SJSA1 (cell line): ENCODE measurements around the gene KCNAB1. TPM values are rescaled to one million over a fixed set of nuclear protein-coding genes. Genes with fewer than 3 reads are reported as not detected.
"Not testable (repeated sequence)": the region's sequence is repeated elsewhere in the genome, so short reads cannot be mapped to it uniquely, and the experiment has no call there.

Experiments used
- DNase-seq, 2 experiments: peaks; one replicate each; pipeline ENCODE4 v3.0.0-alpha.2; 2015 to 2020; ENCODE audit warnings: low spot score in 2 of 2, low read depth in 1 of 2
- H3K27ac ChIP-seq: fragments of 250-450 bp; sonication (Bioruptor Pico); 2 replicates; pipeline ENCODE4 v1.5.1; 2020; ENCODE audit warnings: mild to moderate bottlenecking, moderate library complexity
- H3K27me3 ChIP-seq: fragments of 250-450 bp; sonication (Bioruptor Pico); replicated peaks from 2 replicates; pipeline ENCODE4 v1.5.1; 2020; ENCODE audit warnings: mild to moderate bottlenecking, moderate library complexity
- H3K36me3 ChIP-seq: fragments of 250-450 bp; sonication (Bioruptor Pico); 2 replicates; pipeline ENCODE4 v1.5.1; 2020; ENCODE audit warnings: mild to moderate bottlenecking
- H3K4me1 ChIP-seq: fragments of 250-450 bp; sonication (Bioruptor Pico); replicated peaks from 2 replicates; pipeline ENCODE4 v1.6.1; 2021; ENCODE audit warnings: mild to moderate bottlenecking
- H3K4me3 ChIP-seq: fragments of 250-450 bp; sonication (Bioruptor Pico); 2 replicates; pipeline ENCODE4 v1.5.1; 2020; ENCODE audit warnings: mild to moderate bottlenecking
- H3K9me3 ChIP-seq: fragments of 250-450 bp; sonication (Bioruptor Pico); replicated peaks from 2 replicates; pipeline ENCODE4 v1.5.1; 2020; ENCODE audit warnings: mild to moderate bottlenecking
- total RNA-seq: library from RNA; depleted of rRNA; stranded (reverse); fragments of >200 nt; shearing (Covaris generic); gene quantifications from 2 replicates; pipeline ENCODE4 v1.2.3, GENCODE V29; 2014

The KCNAB1 gene
- total RNA-seq, 1 experiment from 2014 or later = 1.6 TPM

- Histone ChIP-seq H3K4me1 (no peaks in the 10 kb centered on the region), H3K27ac (no peak overlapping the region), H3K27me3 (no peaks in the 10 kb centered on the region; the same call in 1 of the 2 replicates), H3K4me3 (no peak overlapping the region), H3K9me3 (no peaks in the 10 kb centered on the region), H3K36me3 (no peaks in the 10 kb centered on the region)
- no peak for DNase-seq
Measured at GRCh38 chr3:156259896-156260295, 139.5 kb downstream of the KCNAB1 start.

GRCh38 chr3:156260331-156260730 is 140.0 kb downstream of the KCNAB1 start:
- DNase-seq = no peak

GRCh38 chr3:156264771-156265170 is 144.4 kb downstream of the KCNAB1 start:
- H3K9me3 ChIP-seq = no peaks in the 10 kb centered on the region
- H3K36me3 ChIP-seq = no peaks in the 10 kb centered on the region
- no peaks in the 10 kb centered on the region; the same call in 1 of the 2 replicates for H3K27me3 ChIP-seq
- H3K4me3 ChIP-seq = no peak overlapping the region
- no peaks in the 10 kb centered on the region for H3K4me1 ChIP-seq
- no peak for DNase-seq
- H3K27ac ChIP-seq = no peak overlapping the region

More at GRCh38 chr3:156260331-156260730, 140.0 kb downstream of the KCNAB1 start:
- Histone ChIP-seq H3K9me3 (no peaks in the 10 kb centered on the region), H3K4me3 (no peak overlapping the region), H3K36me3 (no peaks in the 10 kb centered on the region), H3K27ac (no peak overlapping the region), H3K27me3 (no peaks in the 10 kb centered on the region; the same call in 1 of the 2 replicates), H3K4me1 (no peaks in the 10 kb centered on the region)

- no peak overlapping the region for H3K27ac ChIP-seq
- no peaks in the 10 kb centered on the region for H3K36me3 ChIP-seq
- no peak for DNase-seq
- H3K9me3 ChIP-seq = no peaks in the 10 kb centered on the region
- H3K27me3 ChIP-seq = no peaks in the 10 kb centered on the region
- no peak overlapping the region for H3K4me3 ChIP-seq
- no peaks in the 10 kb centered on the region for H3K4me1 ChIP-seq
Measured at GRCh38 chr3:156271508-156271907, 151.1 kb downstream of the KCNAB1 start.

GRCh38 chr3:156271995-156272719 is 151.8 kb downstream of the KCNAB1 start:
- no peaks in the 10 kb centered on the region for H3K36me3 ChIP-seq
- no peak overlapping the region for H3K27ac ChIP-seq
- H3K9me3 ChIP-seq = no peaks in the 10 kb centered on the region
- H3K4me1 ChIP-seq = no peaks in the 10 kb centered on the region
- no peak for DNase-seq
- no peaks in the 10 kb centered on the region for H3K27me3 ChIP-seq
- no peak overlapping the region for H3K4me3 ChIP-seq

GRCh38 chr3:156273111-156273694 is 152.8 kb downstream of the KCNAB1 start:
- no peak overlapping the region for H3K27ac ChIP-seq

GRCh38 chr3:156274791-156275190 is 154.4 kb downstream of the KCNAB1 start:
- Histone ChIP-seq H3K27ac (no peak overlapping the region), H3K9me3 (no peaks in the 10 kb centered on the region), H3K4me3 (no peak overlapping the region), H3K36me3 (no peaks in the 10 kb centered on the region), H3K27me3 (no peaks in the 10 kb centered on the region), H3K4me1 (no peaks in the 10 kb centered on the region)
- DNase-seq = no peak

More at GRCh38 chr3:156273111-156273694, 152.8 kb downstream of the KCNAB1 start:
- no peaks in the 10 kb centered on the region for H3K9me3 ChIP-seq
- H3K27me3 ChIP-seq = no peaks in the 10 kb centered on the region
- no peak overlapping the region for H3K4me3 ChIP-seq
- no peaks in the 10 kb centered on the region for H3K36me3 ChIP-seq
- H3K4me1 ChIP-seq = no peaks in the 10 kb centered on the region
- DNase-seq = no peak

- H3K4me1 ChIP-seq = peaks cover 15% of the 10 kb centered on the region
- not testable (repeated sequence) for H3K9me3 ChIP-seq, H3K36me3 ChIP-seq, H3K4me3 ChIP-seq, DNase-seq, H3K27ac ChIP-seq, H3K27me3 ChIP-seq
Measured at GRCh38 chr3:156284637-156285036, 164.3 kb downstream of the KCNAB1 start.

GRCh38 chr3:156285626-156286025 is 165.2 kb downstream of the KCNAB1 start:
- Histone ChIP-seq H3K4me1 (peaks cover 15% of the 10 kb centered on the region), H3K27me3 (no peaks in the 10 kb centered on the region), H3K9me3 (no peaks in the 10 kb centered on the region), H3K4me3 (no peak overlapping the region), H3K27ac (no peak overlapping the region), H3K36me3 (no peaks in the 10 kb centered on the region)
- DNase-seq = no peak

- no peak overlapping the region for H3K27ac ChIP-seq
- H3K9me3 ChIP-seq = no peaks in the 10 kb centered on the region
- H3K36me3 ChIP-seq = no peaks in the 10 kb centered on the region
- H3K27me3 ChIP-seq = peaks cover 7% of the 10 kb centered on the region
- H3K4me1 ChIP-seq = peaks cover 25% of the 10 kb centered on the region
- no peak overlapping the region for H3K4me3 ChIP-seq
- no peak for DNase-seq
Measured at GRCh38 chr3:156290924-156291271, 170.5 kb downstream of the KCNAB1 start.

- no peaks in the 10 kb centered on the region for H3K36me3 ChIP-seq
- no peak for DNase-seq
- H3K4me3 ChIP-seq = peak overlapping the region; percentile 19
- no peaks in the 10 kb centered on the region for H3K9me3 ChIP-seq
- peaks cover 7% of the 10 kb centered on the region for H3K27me3 ChIP-seq
- peaks cover 25% of the 10 kb centered on the region for H3K4me1 ChIP-seq
- no peak overlapping the region for H3K27ac ChIP-seq
Measured at GRCh38 chr3:156291272-156292123, 171.1 kb downstream of the KCNAB1 start.

GRCh38 chr3:156293566-156293965 is 173.2 kb downstream of the KCNAB1 start:
- Histone ChIP-seq H3K36me3 (no peaks in the 10 kb centered on the region), H3K4me1 (peaks cover 20% of the 10 kb centered on the region), H3K9me3 (no peaks in the 10 kb centered on the region), H3K27ac (no peak overlapping the region), H3K27me3 (peaks cover 7% of the 10 kb centered on the region), H3K4me3 (no peak overlapping the region)
- DNase-seq = no peak

GRCh38 chr3:156297582-156297981 is 177.2 kb downstream of the KCNAB1 start:
- Histone ChIP-seq H3K4me3 (no peak overlapping the region), H3K9me3 (no peaks in the 10 kb centered on the region), H3K36me3 (no peaks in the 10 kb centered on the region), H3K4me1 (no peaks in the 10 kb centered on the region), H3K27me3 (no peaks in the 10 kb centered on the region), H3K27ac (no peak overlapping the region)
- DNase-seq = no peak

GRCh38 chr3:156298014-156298413 is 177.6 kb downstream of the KCNAB1 start:
- H3K36me3 ChIP-seq = no peaks in the 10 kb centered on the region
- H3K27me3 ChIP-seq = no peaks in the 10 kb centered on the region
- DNase-seq = no peak
- no peak overlapping the region for H3K27ac ChIP-seq
- H3K9me3 ChIP-seq = no peaks in the 10 kb centered on the region
- no peaks in the 10 kb centered on the region; the same call in 1 of the 2 replicates for H3K4me1 ChIP-seq
- H3K4me3 ChIP-seq = no peak overlapping the region
